GM23248 (cell line): ENCODE results near the gene RABL6. TPM values are rescaled to one million over a fixed set of nuclear protein-coding genes. Genes with fewer than 3 reads are reported as not detected.
A peak's percentile ranks its signal among the peaks of the same experiment; 100 is the strongest.

ENCODE experiments used
- DNase-seq: peaks from one replicate; pipeline ENCODE4 v3.0.0-alpha.2; 2015
- H2AFZ ChIP-seq: fragments of 200-600 bp; sonication (generic); 2 replicates; pipeline ENCODE4 v1.6.1; 2016; ENCODE audit warnings: antibody characterized with exemption
- H3F3A ChIP-seq: fragments of 200-600 bp; sonication (generic); 2 replicates; pipeline ENCODE4 v1.6.1; 2016; ENCODE audit warnings: mild to moderate bottlenecking, antibody characterized with exemption, mixed run types; ENCODE audit not compliant: insufficient read depth
- H3K27ac ChIP-seq: fragments of 200-600 bp; sonication (generic); 2 replicates; pipeline ENCODE4 v1.5.1; 2016; ENCODE audit warnings: mild to moderate bottlenecking
- H3K27me3 ChIP-seq: fragments of 200-600 bp; sonication (generic); replicated peaks from 2 replicates; pipeline ENCODE4 v1.6.1; 2016; ENCODE audit warnings: mild to moderate bottlenecking; ENCODE audit not compliant: insufficient read depth
- H3K36me3 ChIP-seq: fragments of 200-600 bp; sonication (generic); 2 replicates; pipeline ENCODE4 v1.6.1; 2016; ENCODE audit warnings: low read depth, mild to moderate bottlenecking
- H3K4me1 ChIP-seq: fragments of 200-600 bp; sonication (generic); 2 replicates; pipeline ENCODE4 v1.6.1; 2016; ENCODE audit warnings: mild to moderate bottlenecking; ENCODE audit not compliant: insufficient read depth
- H3K4me2 ChIP-seq: fragments of 200-600 bp; sonication (generic); one replicate; pipeline ENCODE4 v1.6.1; 2016; ENCODE audit warnings: mild to moderate bottlenecking; ENCODE audit not compliant: unreplicated experiment
- H3K4me3 ChIP-seq: fragments of 200-600 bp; sonication (generic); 2 replicates; pipeline ENCODE4 v1.5.1; 2016; ENCODE audit warnings: mild to moderate bottlenecking
- H3K79me2 ChIP-seq: fragments of 200-600 bp; sonication (generic); 2 replicates; pipeline ENCODE4 v1.6.1; 2016; ENCODE audit warnings: mild to moderate bottlenecking; ENCODE audit not compliant: insufficient read depth
- H3K9ac ChIP-seq: fragments of 200-600 bp; sonication (generic); 2 replicates; pipeline ENCODE4 v1.6.1; 2016; ENCODE audit warnings: mild to moderate bottlenecking
- H3K9me2 ChIP-seq: fragments of 200-600 bp; sonication (generic); 2 replicates; pipeline ENCODE4 v1.6.1; 2016; ENCODE audit warnings: mixed run types, mild to moderate bottlenecking, moderate library complexity; ENCODE audit not compliant: insufficient read depth
- H3K9me3 ChIP-seq: fragments of 200-600 bp; sonication (generic); one replicate; pipeline ENCODE4 v1.6.1; 2017; ENCODE audit warnings: low read depth
- H4K20me1 ChIP-seq: fragments of 200-600 bp; sonication (generic); 2 replicates; pipeline ENCODE4 v1.6.0; 2016; ENCODE audit not compliant: insufficient read depth
- EZH2 ChIP-seq: fragments of 200-600 bp; sonication (generic); IDR thresholded peaks from 2 replicates; pipeline ENCODE4 v1.6.1; 2018; ENCODE audit warnings: antibody characterized with exemption, mild to moderate bottlenecking; ENCODE audit not compliant: insufficient read depth, poor library complexity, severe bottlenecking
- EZH2phosphoT487 ChIP-seq: fragments of 200-600 bp; sonication (generic); IDR thresholded peaks from 2 replicates; pipeline ENCODE4 v1.6.1; 2018; ENCODE audit warnings: antibody characterized with exemption, moderate library complexity, mild to moderate bottlenecking, low read depth; ENCODE audit not compliant: insufficient read depth
- WGBS, 2 experiments: methylation state at CpG; one replicate each; pipeline ENCODE4 v1.1.6; 2015 to 2017; ENCODE audit warnings: low lambda C conversion rate in 2 of 2, low coverage in 1 of 2; ENCODE audit errors: missing lambda C conversion rate in 2 of 2; 5-methylcytosine and 5-hydroxymethylcytosine counted together
- in situ Hi-C: fragments of 300-500 bp; cut with MboI; formaldehyde crosslinking; loops from 2 replicates; pipeline ENCODE4 v1.15.0; 2020
- polyA plus RNA-seq: library from polyadenylated mRNA; unstranded; fragments of >200 nt; fragmentation: Nextera tagmentation; extraction: Ambion mirVana; gene quantifications from 2 replicates; pipeline ENCODE4 v1.2.1, GENCODE V29; 2016
- total RNA-seq: library from RNA; depleted of rRNA; stranded (reverse); fragments of >200 nt; shearing (Covaris generic); gene quantifications from 2 replicates; pipeline ENCODE4 v1.2.3, GENCODE V29; 2014

Gene RABL6
- total and polyA plus RNA-seq, 2 experiments from 2014 or later: 22.0 to 81.1 TPM

- 1% methylated on average over 33 to 77 of the region's 77 CpGs for WGBS, 2 experiments
- no peaks in the 10 kb centered on the region for H4K20me1 ChIP-seq
- H3K4me2 ChIP-seq: peak within 1 kb of the TSS; percentile 89
- no peaks in the 10 kb centered on the region for H3K4me1 ChIP-seq
- H3K9ac ChIP-seq: peak within 1 kb of the TSS; percentile 83
- H3K9me3 ChIP-seq: no peaks in the 10 kb centered on the region
- peak; percentile 100 for DNase-seq
- no peaks in the 10 kb centered on the region for H3K36me3 ChIP-seq
- H3F3A ChIP-seq: no peaks in the 10 kb centered on the region
- peak within 1 kb of the TSS; percentile 84 for H3K4me3 ChIP-seq
- 0 out of 2 replicates have a peak, but pooled peaks cover 3% of the 10 kb centered on the region for H3K27me3 ChIP-seq
- H2AFZ ChIP-seq: peak within 1 kb of the TSS; percentile 62; the same call in 1 of the 2 replicates
- peak within 1 kb of the TSS; percentile 82 for H3K27ac ChIP-seq
- in situ Hi-C loops: no loop called here
- TF ChIP-seq EZH2phosphoT487: no peak
- TF ChIP-seq EZH2: no peak
- no peaks in the 10 kb centered on the region for H3K9me2 ChIP-seq
- H3K79me2 ChIP-seq: peaks cover 7% of the 10 kb centered on the region; the same call in 1 of the 2 replicates
Observed at GRCh38 chr9:136849038-136849959, 41.6 kb downstream of the RABL6 start, which contains the start of gene PHPT1. TSS of gene PHPT1 (plus strand) at chr9:136849409. CDS start at chr9:136849431, 22 bp downstream.

- Histone ChIP-seq H3K4me3 (peak overlapping the region; percentile 84), H3K79me2 (peaks cover 7% of the 10 kb centered on the region; the same call in 1 of the 2 replicates), H4K20me1 (no peaks in the 10 kb centered on the region), H3K9me2 (no peaks in the 10 kb centered on the region), H3K27me3 (0 out of 2 replicates have a peak, but pooled peaks cover under 1% of the 10 kb centered on the region), H3K27ac (peak overlapping the region; percentile 19; the same call in 1 of the 2 replicates), H3F3A (no peaks in the 10 kb centered on the region), H3K4me1 (no peaks in the 10 kb centered on the region), H3K9me3 (no peaks in the 10 kb centered on the region), H3K36me3 (no peaks in the 10 kb centered on the region), H3K9ac (peak overlapping the region; percentile 83), H2AFZ (no peak overlapping the region), H3K4me2 (peak overlapping the region; percentile 89)
- WGBS, 2 experiments: 43 to 46% methylated on average over 40 to 41 of the region's 43 CpGs
- DNase-seq: no peak
- in situ Hi-C loops: no loop called here
- no peak for TF ChIP-seq EZH2
- no peak for TF ChIP-seq EZH2phosphoT487
Observed at GRCh38 chr9:136849960-136850865, 42.5 kb downstream of the RABL6 start.

GRCh38 chr9:136850866-136851775 is 43.4 kb downstream of the RABL6 start:
- Histone ChIP-seq H3K79me2 (peaks cover 7% of the 10 kb centered on the region; the same call in 1 of the 2 replicates), H3F3A (no peaks in the 10 kb centered on the region), H3K4me3 (no peak overlapping the region), H3K9me3 (no peaks in the 10 kb centered on the region), H3K9ac (no peak overlapping the region; the same call in 1 of the 2 replicates), H3K27ac (no peak overlapping the region), H3K4me2 (peak overlapping the region; percentile 89), H3K4me1 (no peaks in the 10 kb centered on the region), H3K27me3 (no peaks in the 10 kb centered on the region), H3K9me2 (no peaks in the 10 kb centered on the region), H4K20me1 (no peaks in the 10 kb centered on the region), H2AFZ (no peak overlapping the region), H3K36me3 (no peaks in the 10 kb centered on the region)
- in situ Hi-C loops: no loop called here
- 76 to 79% methylated on average over 23 of the region's 23 CpGs for WGBS, 2 experiments
- TF ChIP-seq EZH2phosphoT487 (no peak), EZH2 (no peak)
- no peak for DNase-seq
